Muscle of leg (tissue), 11 donors: ENCODE results near the gene LMBR1. TPM values are rescaled to one million over a fixed set of nuclear protein-coding genes. Genes with fewer than 3 reads are reported as not detected.

Experiments used
- DNase-seq: peaks from one replicate; pipeline ENCODE4 v3.0.0; 2013
- H3K27ac ChIP-seq: one replicate; pipeline ENCODE4 v1.5.1; 2013; ENCODE audit warnings: mild to moderate bottlenecking, low read length, control low read depth
- H3K27me3 ChIP-seq: one replicate; pipeline ENCODE4 v1.6.1; 2013; ENCODE audit warnings: low read length; ENCODE audit not compliant: control insufficient read depth, insufficient read depth
- H3K36me3 ChIP-seq: one replicate; pipeline ENCODE4 v1.6.1; 2013; ENCODE audit warnings: low read length; ENCODE audit not compliant: control insufficient read depth, insufficient read depth
- H3K4me1 ChIP-seq: one replicate; pipeline ENCODE4 v1.6.1; 2013; ENCODE audit warnings: low read length; ENCODE audit not compliant: control insufficient read depth, insufficient read depth
- H3K4me3 ChIP-seq: one replicate; pipeline ENCODE4 v1.5.1; 2013; ENCODE audit warnings: low read length, control low read depth
- H3K9me3 ChIP-seq: replicated peaks from 2 replicates; pipeline ENCODE4 v1.6.1; 2013; ENCODE audit warnings: low read depth, low read length; ENCODE audit not compliant: control insufficient read depth
- WGBS: methylation state at CpG from one replicate; pipeline ENCODE4 v1.1.5; 2013; ENCODE audit warnings: missing lambda C conversion rate; ENCODE audit not compliant: insufficient coverage; 5-methylcytosine and 5-hydroxymethylcytosine counted together
- polyA plus RNA-seq, 8 donors: library from polyadenylated mRNA; unstranded; fragments of 120-200 nt; gene quantifications; one replicate each; pipeline versions ENCODE4 v1.2.1 to v1.2.3, GENCODE V29; 2013; ENCODE audit warnings: inconsistent platforms in 1 of 8, low replicate concordance in 1 of 8; ENCODE audit not compliant: insufficient read length in 8 of 8, insufficient read depth in 1 of 8
- total RNA-seq: library from RNA; stranded (reverse); fragments of 120-200 nt; gene quantifications from one replicate; pipeline ENCODE4 v1.2.4, GENCODE V29; 2013

LMBR1 gene
- total and polyA plus RNA-seq, 9 donors = 25.3 to 42.8 (median 30.8) TPM

- no peaks in the 10 kb centered on the region for H3K4me1 ChIP-seq
- H3K27me3 ChIP-seq = no peaks in the 10 kb centered on the region
- no peaks in the 10 kb centered on the region for H3K36me3 ChIP-seq
- H3K4me3 ChIP-seq = no peak overlapping the region
- H3K27ac ChIP-seq = no peak overlapping the region
- DNase-seq = no peak
- H3K9me3 ChIP-seq = no peaks in the 10 kb centered on the region
- WGBS = 91% methylated on average over 4 of the region's 4 CpGs
These were observed 59.7 kb downstream of the LMBR1 start for GRCh38 chr7:156833312-156833711.

- no CpG with 5 or more reads among the region's 1 CpG for WGBS
- Histone ChIP-seq H3K27me3 (no peaks in the 10 kb centered on the region), H3K36me3 (no peaks in the 10 kb centered on the region), H3K4me3 (no peak overlapping the region), H3K9me3 (no peaks in the 10 kb centered on the region), H3K4me1 (no peaks in the 10 kb centered on the region), H3K27ac (no peak overlapping the region)
- DNase-seq = no peak
These were observed 60.6 kb downstream of the LMBR1 start for GRCh38 chr7:156832195-156832877.

- no peaks in the 10 kb centered on the region for H3K9me3 ChIP-seq
- H3K4me1 ChIP-seq = no peaks in the 10 kb centered on the region
These were observed 63.2 kb downstream of the LMBR1 start for GRCh38 chr7:156829669-156830336.

GRCh38 chr7:156827587-156828203 is 65.3 kb downstream of the LMBR1 start:
- no peaks in the 10 kb centered on the region for H3K4me1 ChIP-seq
- H3K27ac ChIP-seq = no peak overlapping the region
- no peaks in the 10 kb centered on the region for H3K27me3 ChIP-seq
- H3K4me3 ChIP-seq = no peak overlapping the region
- DNase-seq = peak; percentile 10
- WGBS = 78% methylated on average over 6 of the region's 6 CpGs
- H3K36me3 ChIP-seq = no peaks in the 10 kb centered on the region
- H3K9me3 ChIP-seq = no peaks in the 10 kb centered on the region

More at GRCh38 chr7:156829669-156830336, 63.2 kb downstream of the LMBR1 start:
- Histone ChIP-seq H3K4me3 (no peak overlapping the region), H3K27me3 (no peaks in the 10 kb centered on the region), H3K36me3 (no peaks in the 10 kb centered on the region), H3K27ac (no peak overlapping the region)
- 73% methylated on average over 6 of the region's 6 CpGs for WGBS
- DNase-seq = no peak

- no peaks in the 10 kb centered on the region for H3K36me3 ChIP-seq
These were observed 69.5 kb downstream of the LMBR1 start for GRCh38 chr7:156823435-156823834.

DNA sequence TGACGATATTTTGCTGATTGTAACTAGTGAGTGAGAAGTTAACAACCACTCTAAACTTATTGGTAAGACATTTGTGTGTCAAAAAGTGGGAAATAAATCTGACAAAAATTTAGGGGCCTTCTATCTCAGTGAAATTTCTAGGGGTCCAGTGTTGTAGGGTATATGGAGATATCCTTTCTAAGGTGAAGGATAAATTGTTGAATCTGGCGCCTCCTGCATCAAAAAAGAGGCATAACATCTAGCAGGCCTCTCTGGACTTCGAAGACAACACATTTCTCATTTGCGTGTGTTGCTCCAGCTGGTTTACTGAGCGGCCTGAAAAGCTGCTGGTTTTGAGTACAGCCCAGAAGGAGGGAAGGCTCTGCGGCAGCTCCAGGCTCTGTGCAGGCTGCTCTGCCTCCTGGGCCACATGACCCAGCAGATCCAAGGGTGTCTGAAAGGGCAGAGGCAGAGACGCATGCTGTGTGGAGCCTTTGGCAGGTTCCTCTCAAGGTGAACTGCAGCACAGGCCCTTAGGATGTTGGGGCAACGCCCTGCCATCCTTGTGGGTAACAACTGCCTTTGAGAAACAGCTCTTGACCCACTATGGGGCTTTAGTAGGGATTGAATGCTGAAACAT is 72.4 kb downstream of the LMBR1 start:
- WGBS = 92% methylated on average over 5 of the region's 8 CpGs
- Histone ChIP-seq H3K9me3 (no peaks in the 10 kb centered on the region), H3K27me3 (no peaks in the 10 kb centered on the region), H3K27ac (no peak overlapping the region), H3K4me1 (no peaks in the 10 kb centered on the region), H3K36me3 (no peaks in the 10 kb centered on the region), H3K4me3 (no peak overlapping the region)
- no peak for DNase-seq

More at GRCh38 chr7:156823435-156823834, 69.5 kb downstream of the LMBR1 start:
- Histone ChIP-seq H3K4me1 (no peaks in the 10 kb centered on the region), H3K9me3 (no peaks in the 10 kb centered on the region), H3K27me3 (no peaks in the 10 kb centered on the region), H3K4me3 (no peak overlapping the region), H3K27ac (no peak overlapping the region)
- WGBS = no CpG with 5 or more reads among the region's 4 CpGs
- no peak for DNase-seq

- H3K4me3 ChIP-seq = no peak overlapping the region
- H3K9me3 ChIP-seq = no peaks in the 10 kb centered on the region
- no peaks in the 10 kb centered on the region for H3K27me3 ChIP-seq
- no peak overlapping the region for H3K27ac ChIP-seq
- DNase-seq = no peak
- H3K4me1 ChIP-seq = no peaks in the 10 kb centered on the region
- 69% methylated on average over 3 of the region's 5 CpGs for WGBS
- H3K36me3 ChIP-seq = no peaks in the 10 kb centered on the region
These were observed 73.2 kb downstream of the LMBR1 start for GRCh38 chr7:156819733-156820295.

GRCh38 chr7:156818133-156818532 is 74.8 kb downstream of the LMBR1 start:
- no CpG with 5 or more reads among the region's 2 CpGs for WGBS

DNA sequence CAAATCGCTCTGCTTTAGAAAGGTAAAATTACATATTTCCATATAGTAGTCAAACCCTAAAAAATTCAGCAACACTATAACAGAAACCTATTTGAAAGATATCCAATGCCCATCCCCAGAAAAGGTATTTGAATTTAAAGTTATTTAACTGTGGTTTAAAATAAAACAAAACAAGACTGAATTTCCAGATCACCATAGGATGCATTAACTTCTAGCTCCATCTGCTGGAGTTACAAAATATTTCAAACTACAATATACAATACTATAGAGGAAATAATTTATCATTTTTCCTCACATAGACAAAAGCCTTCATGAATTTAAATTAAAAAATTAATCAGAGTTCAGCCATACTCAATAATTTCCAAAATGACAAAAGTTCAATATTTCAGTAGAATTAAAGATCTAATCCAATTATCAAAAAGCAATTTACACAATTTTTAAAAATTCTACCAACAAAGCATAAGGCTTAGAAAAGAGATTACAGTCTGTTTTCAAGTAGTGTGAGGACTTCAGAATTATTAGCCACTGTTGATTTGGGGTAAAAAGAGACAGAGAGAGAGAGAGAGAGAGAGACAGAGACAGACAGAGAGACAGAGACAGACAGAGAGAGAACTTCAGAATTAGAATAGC is 75.9 kb downstream of the LMBR1 start:
- Histone ChIP-seq H3K36me3 (peaks cover 3% of the 10 kb centered on the region), H3K27me3 (no peaks in the 10 kb centered on the region), H3K4me1 (no peaks in the 10 kb centered on the region), H3K9me3 (no peaks in the 10 kb centered on the region), H3K27ac (no peak overlapping the region), H3K4me3 (no peak overlapping the region)
- no CpG with 5 or more reads among the region's 1 CpG for WGBS
- DNase-seq = no peak

More at GRCh38 chr7:156818133-156818532, 74.8 kb downstream of the LMBR1 start:
- H3K9me3 ChIP-seq = no peaks in the 10 kb centered on the region
- H3K36me3 ChIP-seq = no peaks in the 10 kb centered on the region
- no peak overlapping the region for H3K4me3 ChIP-seq
- no peak for DNase-seq
- no peaks in the 10 kb centered on the region for H3K4me1 ChIP-seq
- no peak overlapping the region for H3K27ac ChIP-seq
- no peaks in the 10 kb centered on the region for H3K27me3 ChIP-seq
